GM12801 (cell line): Measurements from ENCODE around the gene CD109.
A peak's percentile ranks its signal among the peaks of the same experiment; 100 is the strongest.

ENCODE experiments used
- CTCF ChIP-seq: IDR thresholded peaks from one replicate; pipeline ENCODE4 v1.5.1; 2011; ENCODE audit warnings: control low read depth; ENCODE audit not compliant: insufficient read length; ENCODE audit errors: extremely low read depth

Gene CD109

GRCh38 chr6:73724389-73724788 lies 28.4 kb downstream of the CD109 start:
- TF ChIP-seq CTCF: no peak

GRCh38 chr6:73727114-73727513 lies 31.1 kb downstream of the CD109 start:
- no peak for TF ChIP-seq CTCF

- TF ChIP-seq CTCF: no peak
Observed at GRCh38 chr6:73728548-73729205, 32.7 kb downstream of the CD109 start.

- no peak for TF ChIP-seq CTCF
Observed at GRCh38 chr6:73731285-73731684, 35.3 kb downstream of the CD109 start.

- TF ChIP-seq CTCF: peak; percentile 64
Observed at GRCh38 chr6:73732845-73733675, 37.1 kb downstream of the CD109 start.

GRCh38 chr6:73733791-73734190 lies 37.8 kb downstream of the CD109 start:
- no peak for TF ChIP-seq CTCF

GRCh38 chr6:73734832-73735453 lies 38.9 kb downstream of the CD109 start:
- TF ChIP-seq CTCF: no peak
